IPS-18a (cell line): ENCODE data around the gene PNO1.

ENCODE experiments used
- H3K27ac ChIP-seq: one replicate; pipeline ENCODE4 v1.5.1; 2013; ENCODE audit warnings: low read length
- H3K27me3 ChIP-seq: one replicate; pipeline ENCODE4 v1.6.1; 2013; ENCODE audit warnings: mild to moderate bottlenecking, low read length; ENCODE audit not compliant: control insufficient read depth, insufficient read depth
- H3K36me3 ChIP-seq: one replicate; pipeline ENCODE4 v1.6.1; 2013; ENCODE audit warnings: low read depth, low read length; ENCODE audit not compliant: control insufficient read depth
- H3K4me1 ChIP-seq: one replicate; pipeline ENCODE4 v1.6.1; 2013; ENCODE audit warnings: low read depth, low read length; ENCODE audit not compliant: control insufficient read depth
- H3K4me3 ChIP-seq: one replicate; pipeline ENCODE4 v1.5.1; 2013; ENCODE audit warnings: low read length
- H3K9ac ChIP-seq: one replicate; pipeline ENCODE4 v1.6.1; 2013; ENCODE audit warnings: mild to moderate bottlenecking, low read length, moderate library complexity
- H3K9me3 ChIP-seq: one replicate; pipeline ENCODE4 v1.6.1; 2013; ENCODE audit warnings: low read depth, low read length; ENCODE audit not compliant: control insufficient read depth

PNO1 gene

GRCh38 chr2:68127358-68128242, 30.1 kb upstream of the PNO1 start:
- no peaks in the 10 kb centered on the region for H3K9me3 ChIP-seq
- H3K27me3 ChIP-seq = no peaks in the 10 kb centered on the region
- no peak overlapping the region for H3K27ac ChIP-seq
- H3K4me3 ChIP-seq = no peak overlapping the region
- H3K4me1 ChIP-seq = no peaks in the 10 kb centered on the region
- no peak overlapping the region for H3K9ac ChIP-seq
- H3K36me3 ChIP-seq = no peaks in the 10 kb centered on the region

- H3K27ac ChIP-seq = no peak overlapping the region
- no peaks in the 10 kb centered on the region for H3K27me3 ChIP-seq
- H3K4me3 ChIP-seq = no peak overlapping the region
- H3K36me3 ChIP-seq = peaks cover 13% of the 10 kb centered on the region
- H3K9me3 ChIP-seq = no peaks in the 10 kb centered on the region
- H3K4me1 ChIP-seq = no peaks in the 10 kb centered on the region
- H3K9ac ChIP-seq = no peak overlapping the region
These were observed 23.6 kb upstream of the PNO1 start for GRCh38 chr2:68134120-68134519.

- Histone ChIP-seq H3K9ac (no peak overlapping the region), H3K4me1 (no peaks in the 10 kb centered on the region), H3K27ac (no peak overlapping the region), H3K4me3 (no peak overlapping the region), H3K36me3 (peaks cover 13% of the 10 kb centered on the region), H3K27me3 (no peaks in the 10 kb centered on the region), H3K9me3 (no peaks in the 10 kb centered on the region)
These were observed 23.1 kb upstream of the PNO1 start for GRCh38 chr2:68134554-68134953.

DNA sequence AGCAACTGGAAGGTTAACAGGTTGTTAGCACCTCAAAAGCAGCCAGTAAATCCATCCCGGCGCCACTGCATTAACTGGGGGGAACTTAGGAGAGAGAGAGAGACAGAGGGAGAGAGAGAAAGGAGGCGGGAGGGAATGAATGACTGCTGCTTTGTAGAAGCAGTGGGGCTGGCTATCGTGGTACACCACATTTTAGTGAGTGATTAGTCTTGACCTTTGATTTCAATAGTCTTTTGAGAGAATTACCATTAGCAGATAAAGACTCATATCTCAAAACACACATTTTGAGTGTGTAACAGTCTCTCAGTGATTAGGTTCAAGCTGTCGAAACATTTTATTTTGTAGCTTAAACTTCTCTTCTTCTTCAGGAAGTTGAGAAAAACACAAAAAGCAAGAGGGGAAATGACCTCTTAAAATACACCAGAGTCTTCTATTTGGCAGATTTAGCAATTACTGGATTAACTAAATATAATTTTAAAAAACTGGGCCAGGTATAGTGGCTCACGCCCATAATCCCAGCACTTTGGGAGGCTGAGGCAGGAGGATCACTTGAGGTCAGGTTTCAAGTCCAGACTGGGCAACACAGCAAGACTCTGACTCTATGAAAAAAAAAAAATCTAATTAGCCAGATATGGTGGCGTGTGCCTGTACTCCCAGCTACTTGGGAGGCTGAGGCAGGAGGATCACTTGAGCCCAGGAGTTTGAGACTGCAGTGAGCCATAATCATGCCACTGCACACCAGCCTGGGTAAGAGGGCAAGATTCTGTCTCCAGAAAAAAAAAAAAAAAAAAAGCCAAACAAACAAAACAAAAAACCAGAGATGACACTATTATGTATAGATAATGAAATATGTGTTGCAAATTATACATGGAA, 22.0 kb upstream of the PNO1 start:
- Histone ChIP-seq H3K4me3 (no peak overlapping the region), H3K9ac (no peak overlapping the region), H3K36me3 (peaks cover 13% of the 10 kb centered on the region), H3K9me3 (no peaks in the 10 kb centered on the region), H3K27me3 (no peaks in the 10 kb centered on the region), H3K4me1 (no peaks in the 10 kb centered on the region), H3K27ac (no peak overlapping the region)

DNA sequence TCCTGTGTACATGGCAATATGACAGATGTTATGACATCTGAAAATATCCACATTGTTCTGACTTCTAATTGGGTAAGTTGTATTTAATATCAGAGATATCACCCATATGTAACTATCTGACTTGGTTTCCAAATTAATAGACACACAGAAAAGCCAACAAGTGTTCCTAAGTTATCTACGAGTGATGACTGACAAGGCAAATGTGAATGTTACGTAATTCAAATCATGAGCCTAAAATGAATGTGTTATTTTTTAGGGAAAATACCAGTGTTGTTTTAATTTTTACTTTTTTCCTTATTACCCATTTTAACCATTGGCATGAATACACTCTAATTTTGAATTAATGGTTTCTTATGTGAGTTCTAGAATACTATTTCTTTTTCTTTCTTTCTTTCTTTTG, 15.8 kb upstream of the PNO1 start:
- no peaks in the 10 kb centered on the region for H3K4me1 ChIP-seq
- H3K27me3 ChIP-seq = no peaks in the 10 kb centered on the region
- no peak overlapping the region for H3K9ac ChIP-seq
- H3K4me3 ChIP-seq = no peak overlapping the region
- no peak overlapping the region for H3K27ac ChIP-seq
- no peaks in the 10 kb centered on the region for H3K9me3 ChIP-seq
- H3K36me3 ChIP-seq = peaks cover 9% of the 10 kb centered on the region

- no peak overlapping the region for H3K27ac ChIP-seq
- no peak overlapping the region for H3K4me3 ChIP-seq
- H3K36me3 ChIP-seq = no peaks in the 10 kb centered on the region
- H3K9ac ChIP-seq = no peak overlapping the region
- no peaks in the 10 kb centered on the region for H3K9me3 ChIP-seq
- H3K27me3 ChIP-seq = no peaks in the 10 kb centered on the region
- no peaks in the 10 kb centered on the region for H3K4me1 ChIP-seq
These were observed 6.7 kb upstream of the PNO1 start for GRCh38 chr2:68151037-68151436.

GRCh38 chr2:68152681-68153347, 4.9 kb upstream of the PNO1 start:
- no peaks in the 10 kb centered on the region for H3K36me3 ChIP-seq
- H3K27ac ChIP-seq = no peak overlapping the region
- H3K4me1 ChIP-seq = peaks cover 4% of the 10 kb centered on the region
- no peaks in the 10 kb centered on the region for H3K27me3 ChIP-seq
- no peak overlapping the region for H3K4me3 ChIP-seq
- no peaks in the 10 kb centered on the region for H3K9me3 ChIP-seq
- H3K9ac ChIP-seq = no peak overlapping the region

DNA sequence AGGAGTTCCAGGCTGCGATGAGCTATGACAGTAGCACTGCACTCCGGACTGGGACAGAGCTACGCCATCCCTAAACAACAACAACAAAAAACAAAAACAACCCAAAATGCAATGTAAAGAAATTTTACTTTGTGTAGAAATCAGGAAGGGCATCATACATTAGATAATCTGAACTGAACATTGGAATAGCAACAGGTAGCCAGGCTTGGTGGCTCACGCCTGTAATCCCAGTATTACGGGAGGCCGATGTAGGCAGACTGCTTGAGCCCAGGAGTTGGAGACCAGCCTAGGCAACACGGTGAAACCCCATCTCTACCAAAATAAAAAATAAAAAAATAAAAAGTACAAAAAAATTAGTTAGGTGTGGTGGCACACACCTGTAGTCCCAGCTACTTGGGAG, 2.1 kb upstream of the PNO1 start:
- Histone ChIP-seq H3K27ac (no peak overlapping the region), H3K36me3 (peaks cover 10% of the 10 kb centered on the region), H3K4me3 (no peak overlapping the region), H3K27me3 (no peaks in the 10 kb centered on the region), H3K9me3 (no peaks in the 10 kb centered on the region), H3K9ac (no peak overlapping the region), H3K4me1 (peaks cover 4% of the 10 kb centered on the region)

DNA sequence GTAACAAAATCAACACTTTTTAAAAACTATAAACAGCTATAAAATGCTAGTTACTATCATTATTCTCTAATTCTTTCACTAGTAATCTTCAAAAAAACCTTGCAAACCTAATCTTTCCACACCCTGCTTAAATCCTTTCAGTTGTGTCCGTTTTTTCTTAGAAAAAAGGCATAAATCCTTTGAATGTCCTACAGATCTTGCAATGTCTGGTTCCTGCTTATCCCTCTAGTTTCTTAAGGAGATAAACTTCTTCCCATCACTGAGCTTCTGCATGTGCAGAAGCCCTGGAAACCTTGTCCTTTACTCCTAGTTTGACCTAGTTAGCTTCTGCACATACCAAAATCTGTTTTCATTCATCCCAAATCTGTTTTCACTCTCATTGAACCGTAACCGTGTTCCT, 1.3 kb upstream of the PNO1 start:
- no peaks in the 10 kb centered on the region for H3K27me3 ChIP-seq
- peak overlapping the region; percentile 100 for H3K4me3 ChIP-seq
- no peaks in the 10 kb centered on the region for H3K9me3 ChIP-seq
- H3K27ac ChIP-seq = peak overlapping the region; percentile 87
- H3K9ac ChIP-seq = peak overlapping the region; percentile 98
- H3K4me1 ChIP-seq = peaks cover 4% of the 10 kb centered on the region
- H3K36me3 ChIP-seq = peaks cover 18% of the 10 kb centered on the region

DNA sequence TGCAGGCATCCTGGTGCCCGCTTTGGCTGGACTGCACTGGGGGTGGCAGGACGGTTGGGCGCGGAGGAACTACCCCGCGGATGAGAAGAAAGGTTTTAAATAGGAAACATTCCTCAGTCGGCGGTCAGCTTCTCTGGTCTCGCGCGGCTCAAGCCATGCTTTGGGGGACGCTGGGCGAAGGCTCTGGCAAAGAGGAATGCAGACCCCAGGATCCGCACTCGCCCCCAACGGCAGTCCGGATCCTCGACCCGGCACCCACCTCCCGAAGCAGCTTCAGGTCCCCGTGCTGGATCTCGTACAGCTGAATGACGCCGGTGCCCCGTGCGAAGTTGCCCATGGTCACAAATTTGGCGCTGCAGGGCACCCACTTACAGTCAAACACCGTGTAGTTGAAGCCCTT, 686 bp upstream of the PNO1 start:
- no peaks in the 10 kb centered on the region for H3K27me3 ChIP-seq
- H3K4me1 ChIP-seq = peaks cover 4% of the 10 kb centered on the region
- H3K4me3 ChIP-seq = peak overlapping the region; percentile 100
- no peaks in the 10 kb centered on the region for H3K9me3 ChIP-seq
- peak overlapping the region; percentile 98 for H3K9ac ChIP-seq
- H3K27ac ChIP-seq = peak overlapping the region; percentile 87
- peaks cover 24% of the 10 kb centered on the region for H3K36me3 ChIP-seq

DNA sequence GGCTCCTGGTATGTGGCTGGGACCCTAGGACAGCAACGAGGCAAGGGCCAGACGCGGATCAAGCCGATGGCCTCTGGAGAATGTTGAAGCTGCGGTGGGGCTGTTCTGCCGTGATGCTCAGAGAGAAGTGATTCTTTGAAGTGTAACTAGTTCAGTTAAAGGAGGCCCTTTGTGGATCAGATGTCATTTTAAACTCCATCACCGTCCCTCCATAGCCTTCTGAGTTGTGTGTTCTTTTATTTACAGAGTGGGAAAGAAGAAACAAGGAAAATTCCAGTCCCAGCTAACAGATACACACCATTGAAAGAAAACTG, 403 bp downstream of the PNO1 start:
- Histone ChIP-seq H3K27me3 (no peaks in the 10 kb centered on the region), H3K27ac (peak overlapping the region; percentile 87)

More for the DNA sequence above, 403 bp downstream of the PNO1 start:
- Histone ChIP-seq H3K36me3 (peaks cover 35% of the 10 kb centered on the region), H3K4me3 (peak overlapping the region; percentile 100), H3K9ac (peak overlapping the region; percentile 98), H3K9me3 (no peaks in the 10 kb centered on the region), H3K4me1 (peaks cover 4% of the 10 kb centered on the region)
